WI38 (cell line): Measurements from ENCODE around the gene ITGA2B.

Source experiments
- H3K4me3 ChIP-seq: 2 replicates; pipeline ENCODE4 v1.5.1; 2011; ENCODE audit warnings: low read depth, mild to moderate bottlenecking, control low read depth, low read length
- TF ChIP-seq, protein P1 (sequence below): IDR thresholded peaks from 2 replicates; pipeline ENCODE4 v1.5.1; 2012; ENCODE audit warnings: low read depth, mild to moderate bottlenecking, control low read depth, low read length

ITGA2B gene

DNA sequence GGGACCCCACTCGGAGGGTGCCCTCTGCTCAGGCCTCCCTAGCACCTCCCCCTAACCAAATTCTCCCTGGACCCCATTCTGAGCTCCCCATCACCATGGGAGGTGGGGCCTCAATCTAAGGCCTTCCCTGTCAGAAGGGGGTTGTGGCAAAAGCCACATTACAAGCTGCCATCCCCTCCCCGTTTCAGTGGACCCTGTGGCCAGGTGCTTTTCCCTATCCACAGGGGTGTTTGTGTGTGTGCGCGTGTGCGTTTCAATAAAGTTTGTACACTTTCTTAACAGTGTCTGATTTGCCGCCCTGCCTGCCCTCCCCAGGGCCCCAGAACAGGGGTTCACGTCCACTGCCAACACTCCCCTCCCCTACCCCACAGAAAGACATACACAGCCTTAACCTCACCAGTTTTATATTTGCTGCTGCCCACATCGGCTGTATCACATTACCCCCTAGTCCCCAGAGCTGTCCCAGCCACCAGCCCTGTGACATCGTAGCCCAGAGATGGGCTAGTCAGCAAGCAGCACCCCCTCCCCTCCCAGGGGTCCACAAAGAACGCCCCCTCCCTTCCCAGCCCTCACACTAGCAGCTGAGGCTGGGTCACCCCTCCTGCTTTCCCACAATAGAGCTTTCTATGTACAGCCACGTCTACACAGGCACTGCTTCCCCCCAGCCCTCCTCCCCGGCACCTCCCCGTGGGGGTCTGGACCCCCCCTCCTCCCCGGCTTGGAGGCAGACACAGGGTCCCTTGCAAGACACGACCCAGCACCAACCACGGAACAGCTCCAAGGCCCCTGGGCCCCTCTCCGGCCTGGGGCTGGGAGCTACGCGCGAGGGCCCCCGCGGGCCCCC, 36.4 kb downstream of the ITGA2B start:
- H3K4me3 ChIP-seq: no peak overlapping the region

DNA sequence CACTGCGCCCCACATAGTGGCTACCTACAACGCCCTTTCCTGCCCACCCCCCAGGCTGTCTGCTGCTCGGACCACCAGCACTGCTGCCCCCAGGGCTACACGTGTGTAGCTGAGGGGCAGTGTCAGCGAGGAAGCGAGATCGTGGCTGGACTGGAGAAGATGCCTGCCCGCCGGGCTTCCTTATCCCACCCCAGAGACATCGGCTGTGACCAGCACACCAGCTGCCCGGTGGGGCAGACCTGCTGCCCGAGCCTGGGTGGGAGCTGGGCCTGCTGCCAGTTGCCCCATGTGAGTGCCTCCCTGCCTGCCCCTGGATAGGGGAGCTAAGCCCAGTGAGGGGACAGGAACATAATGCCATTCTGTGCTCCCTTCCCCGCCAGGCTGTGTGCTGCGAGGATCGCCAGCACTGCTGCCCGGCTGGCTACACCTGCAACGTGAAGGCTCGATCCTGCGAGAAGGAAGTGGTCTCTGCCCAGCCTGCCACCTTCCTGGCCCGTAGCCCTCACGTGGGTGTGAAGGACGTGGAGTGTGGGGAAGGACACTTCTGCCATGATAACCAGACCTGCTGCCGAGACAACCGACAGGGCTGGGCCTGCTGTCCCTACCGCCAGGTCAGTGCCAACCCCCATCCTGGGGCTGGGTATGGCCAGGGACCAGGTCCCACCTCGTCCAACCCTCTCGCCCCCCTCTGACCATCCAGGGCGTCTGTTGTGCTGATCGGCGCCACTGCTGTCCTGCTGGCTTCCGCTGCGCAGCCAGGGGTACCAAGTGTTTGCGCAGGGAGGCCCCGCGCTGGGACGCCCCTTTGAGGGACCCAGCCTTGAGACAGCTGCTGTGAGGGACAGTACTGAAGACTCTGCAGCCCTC, 37.3 kb downstream of the ITGA2B start:
- no peak overlapping the region for H3K4me3 ChIP-seq

More for the DNA sequence above, 36.4 kb downstream of the ITGA2B start:
- TF ChIP-seq, protein P1, sequence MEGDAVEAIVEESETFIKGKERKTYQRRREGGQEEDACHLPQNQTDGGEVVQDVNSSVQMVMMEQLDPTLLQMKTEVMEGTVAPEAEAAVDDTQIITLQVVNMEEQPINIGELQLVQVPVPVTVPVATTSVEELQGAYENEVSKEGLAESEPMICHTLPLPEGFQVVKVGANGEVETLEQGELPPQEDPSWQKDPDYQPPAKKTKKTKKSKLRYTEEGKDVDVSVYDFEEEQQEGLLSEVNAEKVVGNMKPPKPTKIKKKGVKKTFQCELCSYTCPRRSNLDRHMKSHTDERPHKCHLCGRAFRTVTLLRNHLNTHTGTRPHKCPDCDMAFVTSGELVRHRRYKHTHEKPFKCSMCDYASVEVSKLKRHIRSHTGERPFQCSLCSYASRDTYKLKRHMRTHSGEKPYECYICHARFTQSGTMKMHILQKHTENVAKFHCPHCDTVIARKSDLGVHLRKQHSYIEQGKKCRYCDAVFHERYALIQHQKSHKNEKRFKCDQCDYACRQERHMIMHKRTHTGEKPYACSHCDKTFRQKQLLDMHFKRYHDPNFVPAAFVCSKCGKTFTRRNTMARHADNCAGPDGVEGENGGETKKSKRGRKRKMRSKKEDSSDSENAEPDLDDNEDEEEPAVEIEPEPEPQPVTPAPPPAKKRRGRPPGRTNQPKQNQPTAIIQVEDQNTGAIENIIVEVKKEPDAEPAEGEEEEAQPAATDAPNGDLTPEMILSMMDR: no peak

DNA sequence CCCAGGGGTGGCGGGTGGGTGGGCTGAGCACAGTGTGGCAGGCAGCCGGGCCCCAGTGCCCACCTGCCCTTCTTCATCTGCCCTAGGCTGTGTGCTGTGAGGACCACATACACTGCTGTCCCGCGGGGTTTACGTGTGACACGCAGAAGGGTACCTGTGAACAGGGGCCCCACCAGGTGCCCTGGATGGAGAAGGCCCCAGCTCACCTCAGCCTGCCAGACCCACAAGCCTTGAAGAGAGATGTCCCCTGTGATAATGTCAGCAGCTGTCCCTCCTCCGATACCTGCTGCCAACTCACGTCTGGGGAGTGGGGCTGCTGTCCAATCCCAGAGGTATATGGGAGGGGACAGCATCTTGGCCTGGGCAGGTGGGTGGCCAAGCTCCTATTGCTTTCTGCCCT, 38.0 kb downstream of the ITGA2B start:
- H3K4me3 ChIP-seq: no peak overlapping the region
- TF ChIP-seq, protein P1: no peak

More for the DNA sequence above, 37.3 kb downstream of the ITGA2B start:
- TF ChIP-seq, protein P1: no peak

DNA sequence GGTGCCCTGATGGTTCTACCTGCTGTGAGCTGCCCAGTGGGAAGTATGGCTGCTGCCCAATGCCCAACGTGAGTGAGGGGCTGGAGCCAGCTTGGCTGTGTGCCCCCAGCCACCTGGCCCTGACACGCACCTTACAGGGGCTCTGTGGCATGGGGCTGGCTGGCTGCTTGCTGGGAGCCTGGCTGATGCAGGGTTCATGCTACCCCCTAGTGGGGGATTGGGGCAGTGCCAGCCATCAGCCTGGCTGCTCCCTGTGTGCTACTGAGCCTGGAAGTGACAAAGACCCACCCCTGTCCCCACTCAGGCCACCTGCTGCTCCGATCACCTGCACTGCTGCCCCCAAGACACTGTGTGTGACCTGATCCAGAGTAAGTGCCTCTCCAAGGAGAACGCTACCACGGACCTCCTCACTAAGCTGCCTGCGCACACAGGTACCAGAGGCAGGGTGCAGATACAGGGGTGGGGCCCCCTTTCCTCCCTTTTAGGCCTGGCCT, 38.7 kb downstream of the ITGA2B start:
- TF ChIP-seq, protein P1: peak; percentile 92
- no peak overlapping the region for H3K4me3 ChIP-seq

DNA sequence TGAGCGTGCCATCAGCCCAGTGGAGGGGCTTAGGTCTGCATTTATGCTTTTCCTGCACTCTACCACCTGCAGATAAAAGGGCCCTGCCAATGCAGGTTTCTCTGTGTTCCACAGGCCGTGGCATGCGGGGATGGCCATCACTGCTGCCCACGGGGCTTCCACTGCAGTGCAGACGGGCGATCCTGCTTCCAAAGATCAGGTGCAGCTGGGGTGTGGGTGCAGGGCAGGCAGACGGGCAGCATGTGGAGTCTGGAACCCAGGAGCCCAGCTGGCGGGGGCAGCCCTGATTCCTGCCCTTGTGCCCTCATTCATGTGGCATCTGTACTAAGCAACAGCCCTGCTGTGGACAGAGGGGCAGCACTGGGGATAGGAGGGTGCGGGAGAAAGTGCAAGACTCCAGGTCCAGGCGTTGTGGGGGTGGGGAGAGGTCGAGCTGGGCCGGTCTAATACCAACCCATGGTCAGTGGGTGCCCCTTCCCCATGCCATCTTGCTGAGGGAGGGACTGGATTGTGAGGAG, 39.8 kb downstream of the ITGA2B start:
- H3K4me3 ChIP-seq: no peak overlapping the region
- TF ChIP-seq, protein P1: no peak

DNA sequence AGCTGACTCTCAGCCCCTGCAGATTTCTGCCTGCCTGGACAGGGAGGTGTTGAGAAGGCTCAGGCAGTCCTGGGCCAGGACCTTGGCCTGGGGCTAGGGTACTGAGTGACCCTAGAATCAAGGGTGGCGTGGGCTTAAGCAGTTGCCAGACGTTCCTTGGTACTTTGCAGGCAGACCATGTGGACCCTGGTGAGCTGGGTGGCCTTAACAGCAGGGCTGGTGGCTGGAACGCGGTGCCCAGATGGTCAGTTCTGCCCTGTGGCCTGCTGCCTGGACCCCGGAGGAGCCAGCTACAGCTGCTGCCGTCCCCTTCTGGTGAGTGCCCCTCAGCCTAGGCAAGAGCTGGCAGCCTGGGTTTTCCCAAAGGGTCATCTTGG, 40.5 kb downstream of the ITGA2B start:
- TF ChIP-seq, protein P1: no peak
- no peak overlapping the region for H3K4me3 ChIP-seq
